GM19099 (cell line): ENCODE data around the gene PHACTR4.

ENCODE experiments used
- POLR2A ChIP-seq: IDR thresholded peaks from 3 replicates; pipeline ENCODE4 v1.6.1; 2011; ENCODE audit warnings: low read depth; ENCODE audit not compliant: insufficient read length; ENCODE audit errors: extremely low read depth

Gene PHACTR4

DNA sequence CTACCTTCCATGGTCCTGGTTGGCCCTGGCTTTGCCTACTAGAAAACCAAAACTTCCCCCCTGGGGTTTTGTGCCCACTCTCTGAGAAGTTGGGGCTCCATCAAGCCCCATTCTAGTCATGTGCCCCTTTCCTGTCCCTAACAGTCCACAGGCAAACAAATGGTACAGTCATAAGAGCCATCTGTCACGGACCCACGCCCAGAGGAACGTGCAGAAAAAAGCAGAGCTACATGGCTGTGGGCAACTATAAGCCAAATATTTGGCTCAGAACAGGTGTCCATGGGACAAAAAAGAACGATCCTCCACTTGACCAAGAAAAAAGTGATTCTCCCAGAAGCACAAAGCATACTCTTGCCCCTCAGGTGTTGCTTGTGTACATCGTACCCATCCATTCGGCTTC, 168.7 kb downstream of the PHACTR4 start:
- no peak for TF ChIP-seq POLR2A

DNA sequence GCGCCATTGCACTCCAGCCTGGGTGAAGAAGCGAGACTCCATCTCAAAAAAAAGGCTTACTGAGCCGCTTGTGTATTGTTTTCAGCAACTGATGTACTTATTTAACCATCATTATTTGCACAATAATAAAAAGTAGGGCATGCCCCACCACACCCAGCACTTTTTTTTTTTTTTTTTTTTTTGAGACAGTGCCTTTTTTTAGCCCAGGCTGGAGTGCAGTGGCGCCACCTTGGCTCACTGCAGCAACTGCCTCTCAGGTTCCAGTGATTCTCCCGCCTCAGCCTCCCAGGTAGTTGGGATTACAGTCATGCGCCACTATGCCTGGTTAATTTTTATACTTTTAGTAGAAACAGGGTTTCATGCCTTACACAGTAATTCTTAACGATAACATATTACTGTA, 171.1 kb downstream of the PHACTR4 start:
- no peak for TF ChIP-seq POLR2A

DNA sequence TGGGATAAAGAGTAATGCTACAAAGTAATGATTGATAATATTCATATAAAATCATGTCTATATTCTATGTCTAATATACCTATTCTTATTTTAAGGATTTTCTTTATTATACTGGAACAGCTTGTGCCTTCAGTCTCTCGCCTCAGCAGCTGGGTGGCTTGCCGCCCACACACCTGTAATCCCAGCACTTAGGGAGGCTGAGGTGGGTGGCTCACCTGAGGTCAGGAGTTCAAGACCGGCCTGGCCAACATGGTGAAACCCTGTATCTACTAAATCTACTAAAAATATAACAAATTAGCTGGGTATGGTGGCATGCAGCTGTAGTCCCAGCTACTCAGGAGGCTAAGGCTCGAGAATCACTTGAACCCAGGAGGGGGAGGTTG, 175.7 kb downstream of the PHACTR4 start:
- TF ChIP-seq POLR2A: no peak

DNA sequence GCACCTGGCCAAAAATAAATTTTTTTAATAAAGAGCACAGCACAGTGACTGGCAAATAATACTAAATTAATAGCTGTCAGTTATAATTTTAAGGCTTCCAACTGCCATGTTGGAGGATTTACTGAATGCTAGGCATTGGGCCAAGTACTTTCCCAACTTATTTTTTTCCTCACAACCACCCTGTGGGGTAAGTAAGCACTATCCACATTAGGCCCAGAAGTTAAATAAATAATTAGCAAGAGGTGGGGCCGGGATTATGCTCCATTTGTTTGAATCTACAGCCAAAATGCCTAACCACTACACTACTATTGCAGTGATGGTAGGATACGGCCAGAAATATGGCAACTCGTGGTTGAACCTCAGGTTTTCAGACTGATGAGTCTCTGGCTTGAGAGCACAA, 178.8 kb downstream of the PHACTR4 start:
- no peak for TF ChIP-seq POLR2A
